ENCODE data around the gene SSC4D. TPM values are rescaled to one million over a fixed set of nuclear protein-coding genes. Genes with fewer than 3 reads are reported as not detected.
A peak's percentile ranks its signal among the peaks of the same experiment; 100 is the strongest.

SSC4D gene
- total and polyA plus RNA-seq, 9 of the 15 experiments (the other 6 are each of a cell fraction or from before 2014, with no cell fraction given): 0.06 to 1.1 (median 0.85) TPM; not detected in 1

DNA sequence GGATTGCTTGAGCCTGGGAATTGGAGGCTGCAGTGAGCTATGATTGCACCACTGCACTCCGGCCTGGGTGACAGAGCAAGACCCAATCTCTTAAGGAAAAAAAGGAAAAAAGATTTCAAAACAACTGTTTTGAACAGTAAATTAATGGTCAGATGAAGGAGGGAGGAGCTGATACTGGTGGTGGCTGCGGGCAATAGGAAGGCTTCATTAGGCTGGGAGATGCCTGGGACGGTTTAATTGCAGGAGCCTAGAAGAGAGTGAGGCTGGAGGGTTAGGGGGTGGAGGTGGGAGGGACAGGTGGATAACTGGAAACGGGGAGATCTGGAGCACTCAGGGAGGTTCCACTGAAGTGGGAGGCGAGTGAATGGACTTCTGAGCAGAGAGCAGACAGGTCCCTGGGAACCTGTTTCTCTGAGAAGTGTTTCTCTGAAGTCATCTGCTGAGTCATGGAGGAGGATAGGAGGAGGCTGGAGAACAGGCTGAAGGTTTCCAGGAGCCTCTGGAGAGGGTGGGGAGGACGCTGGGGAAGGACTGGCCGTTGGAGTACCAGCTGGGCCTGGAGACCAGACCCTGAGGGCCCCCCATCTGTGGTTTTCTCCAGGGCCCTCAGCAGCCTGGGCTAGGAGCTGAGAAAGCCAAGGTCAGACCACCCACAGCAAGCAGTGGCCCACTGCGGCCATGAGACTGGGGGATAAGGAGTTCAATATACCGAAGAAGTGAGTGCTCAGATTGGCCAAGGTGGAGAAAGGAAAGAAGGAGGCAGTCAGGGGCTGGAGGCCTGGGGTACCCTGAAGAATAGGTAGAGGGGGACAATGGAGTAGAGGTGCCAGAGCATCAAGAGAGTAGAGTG is 36.3 kb downstream of the SSC4D start (continued):
- TF ChIP-seq, protein P1, sequence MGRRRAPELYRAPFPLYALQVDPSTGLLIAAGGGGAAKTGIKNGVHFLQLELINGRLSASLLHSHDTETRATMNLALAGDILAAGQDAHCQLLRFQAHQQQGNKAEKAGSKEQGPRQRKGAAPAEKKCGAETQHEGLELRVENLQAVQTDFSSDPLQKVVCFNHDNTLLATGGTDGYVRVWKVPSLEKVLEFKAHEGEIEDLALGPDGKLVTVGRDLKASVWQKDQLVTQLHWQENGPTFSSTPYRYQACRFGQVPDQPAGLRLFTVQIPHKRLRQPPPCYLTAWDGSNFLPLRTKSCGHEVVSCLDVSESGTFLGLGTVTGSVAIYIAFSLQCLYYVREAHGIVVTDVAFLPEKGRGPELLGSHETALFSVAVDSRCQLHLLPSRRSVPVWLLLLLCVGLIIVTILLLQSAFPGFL (CRISPR knock-in tag; IDR thresholded peaks at IDR 0.05): no peak
- TF ChIP-seq ILF3 (IDR thresholded peaks at IDR 0.05; ENCODE audit: borderline replicate concordance): no peak
- TF ChIP-seq KDM4B (IDR thresholded peaks at IDR 0.05; ENCODE audit: borderline replicate concordance in 2 of 2, low read depth in 1 of 2): no peak
- 0 out of 2 replicates have a peak, but pooled peaks have one; percentile 14 for TF ChIP-seq STAT5A (IDR thresholded peaks at IDR 0.05; ENCODE audit: borderline replicate concordance, low read length)
- TF ChIP-seq NRF1 (conservative IDR thresholded peaks at IDR 0.05 in 1 of 2, IDR thresholded peaks at IDR 0.05 in 1 of 2): no peak
- no peak for TF ChIP-seq MCM2 (IDR thresholded peaks at IDR 0.05; ENCODE audit: low read depth)
- no peak for TF ChIP-seq SIX5 (IDR thresholded peaks at IDR 0.05; ENCODE audit: borderline replicate concordance in 1 of 2, insufficient read depth in 1 of 2, low read depth in 1 of 2, low read length in 2 of 2)
- TF ChIP-seq SREBF1 (IDR thresholded peaks at IDR 0.05; ENCODE audit: borderline replicate concordance, low read depth, low read length): no peak
- TF ChIP-seq KLF10 (CRISPR knock-in tag; IDR thresholded peaks at IDR 0.05): no peak
- TF ChIP-seq FOXJ2 (tag; IDR thresholded peaks at IDR 0.05): no peak
- TF ChIP-seq, protein P2, sequence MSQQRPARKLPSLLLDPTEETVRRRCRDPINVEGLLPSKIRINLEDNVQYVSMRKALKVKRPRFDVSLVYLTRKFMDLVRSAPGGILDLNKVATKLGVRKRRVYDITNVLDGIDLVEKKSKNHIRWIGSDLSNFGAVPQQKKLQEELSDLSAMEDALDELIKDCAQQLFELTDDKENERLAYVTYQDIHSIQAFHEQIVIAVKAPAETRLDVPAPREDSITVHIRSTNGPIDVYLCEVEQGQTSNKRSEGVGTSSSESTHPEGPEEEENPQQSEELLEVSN (IDR thresholded peaks at IDR 0.05; ENCODE audit: borderline replicate concordance in 1 of 2, extremely low read depth in 1 of 2, insufficient read depth in 1 of 2, insufficient read length in 1 of 2, low read depth in 1 of 2, low read length in 1 of 2, poor library complexity in 1 of 2, severe bottlenecking in 1 of 2): no peak
- TF ChIP-seq ZNF699 (CRISPR knock-in tag; IDR thresholded peaks at IDR 0.05; ENCODE audit: insufficient replicate concordance): no peak
- peak; percentile 73 for TF ChIP-seq ZFX (CRISPR knock-in tag; IDR thresholded peaks at IDR 0.05)
- peak; percentile 10 to 87; a peak in 2 of 4 replicates for TF ChIP-seq HDAC1 (IDR thresholded peaks at IDR 0.05)
- TF ChIP-seq, protein P3, sequence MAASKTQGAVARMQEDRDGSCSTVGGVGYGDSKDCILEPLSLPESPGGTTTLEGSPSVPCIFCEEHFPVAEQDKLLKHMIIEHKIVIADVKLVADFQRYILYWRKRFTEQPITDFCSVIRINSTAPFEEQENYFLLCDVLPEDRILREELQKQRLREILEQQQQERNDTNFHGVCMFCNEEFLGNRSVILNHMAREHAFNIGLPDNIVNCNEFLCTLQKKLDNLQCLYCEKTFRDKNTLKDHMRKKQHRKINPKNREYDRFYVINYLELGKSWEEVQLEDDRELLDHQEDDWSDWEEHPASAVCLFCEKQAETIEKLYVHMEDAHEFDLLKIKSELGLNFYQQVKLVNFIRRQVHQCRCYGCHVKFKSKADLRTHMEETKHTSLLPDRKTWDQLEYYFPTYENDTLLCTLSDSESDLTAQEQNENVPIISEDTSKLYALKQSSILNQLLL (CRISPR knock-in tag; IDR thresholded peaks at IDR 0.05; ENCODE audit: borderline replicate concordance): no peak
- no peak for TF ChIP-seq ELF4 (CRISPR knock-in tag; IDR thresholded peaks at IDR 0.05)
- TF ChIP-seq, protein P4, sequence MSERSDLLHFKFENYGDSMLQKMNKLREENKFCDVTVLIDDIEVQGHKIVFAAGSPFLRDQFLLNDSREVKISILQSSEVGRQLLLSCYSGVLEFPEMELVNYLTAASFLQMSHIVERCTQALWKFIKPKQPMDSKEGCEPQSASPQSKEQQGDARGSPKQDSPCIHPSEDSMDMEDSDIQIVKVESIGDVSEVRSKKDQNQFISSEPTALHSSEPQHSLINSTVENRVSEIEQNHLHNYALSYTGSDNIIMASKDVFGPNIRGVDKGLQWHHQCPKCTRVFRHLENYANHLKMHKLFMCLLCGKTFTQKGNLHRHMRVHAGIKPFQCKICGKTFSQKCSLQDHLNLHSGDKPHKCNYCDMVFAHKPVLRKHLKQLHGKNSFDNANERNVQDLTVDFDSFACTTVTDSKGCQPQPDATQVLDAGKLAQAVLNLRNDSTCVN (CRISPR knock-in tag; IDR thresholded peaks at IDR 0.05): peak; percentile 64; the same call in 1 of the 2 replicates
- peak; percentile 91 for TF ChIP-seq CTBP1 (IDR thresholded peaks at IDR 0.05; ENCODE audit: borderline replicate concordance)
- TF ChIP-seq TAF15 (IDR thresholded peaks at IDR 0.05; ENCODE audit: low read depth, low read length): no peak
- TF ChIP-seq HNRNPK (IDR thresholded peaks at IDR 0.05; ENCODE audit: low read depth, low read length, poor library complexity, severe bottlenecking): no peak
- no peak; a peak in 1 of 3 replicates for TF ChIP-seq CBX3 (IDR thresholded peaks at IDR 0.05; ENCODE audit: borderline replicate concordance in 1 of 2, low read length in 2 of 2)
- no peak for TF ChIP-seq PRMT5 (CRISPR knock-in tag; IDR thresholded peaks at IDR 0.05)

Measured in K562 (cell line).